TTC549 (cell line): ENCODE results near the gene PSTPIP1.

Experiments
- FAIRE-seq: peaks from 2 replicates; lab custom pipeline; 2012; peaks lifted over from hg19 to GRCh38; lab: Jason Lieb, UNC

PSTPIP1 gene

DNA sequence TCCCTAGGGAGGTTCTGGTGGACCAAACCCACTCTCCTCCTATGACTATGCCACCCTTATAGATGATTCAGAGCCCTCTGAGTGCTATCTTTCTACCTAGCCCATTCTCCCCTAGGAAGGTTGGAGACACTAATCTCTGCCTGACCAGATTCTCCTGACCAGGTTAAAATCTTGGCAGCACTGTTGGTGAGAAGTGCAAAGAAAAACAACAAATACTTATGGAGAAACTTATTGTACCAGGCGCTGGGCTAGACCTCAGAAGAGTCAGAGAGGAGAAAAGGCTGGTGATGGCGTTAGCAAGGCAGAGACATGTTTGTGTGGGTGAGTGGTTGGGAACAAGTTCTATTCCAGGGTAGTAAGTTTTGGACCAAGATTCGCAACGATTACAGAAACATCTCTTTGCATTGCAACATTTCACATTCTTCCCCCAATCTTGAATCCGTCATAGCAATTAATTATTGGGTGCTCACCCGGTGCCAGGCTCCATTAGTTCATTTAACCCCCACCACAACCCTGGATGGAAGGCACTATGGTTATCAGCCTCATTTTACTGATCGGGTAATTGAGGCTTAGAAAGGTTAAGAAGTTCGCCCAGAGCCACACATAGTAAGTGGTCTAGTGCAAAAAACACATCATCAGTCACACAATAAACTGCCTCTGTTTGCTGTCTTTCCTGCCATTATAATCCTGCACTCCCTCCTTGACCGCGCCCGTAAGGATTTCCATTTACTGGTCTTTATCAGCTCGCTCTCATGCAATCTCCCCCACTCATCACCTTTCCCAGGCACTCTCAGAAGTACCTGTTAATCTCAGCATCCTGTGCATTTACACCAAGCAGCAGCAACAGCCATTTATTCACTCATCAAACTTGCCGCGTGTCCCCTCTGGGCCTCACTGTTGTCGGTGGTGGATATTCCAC, 76.6 kb downstream of the PSTPIP1 start:
- FAIRE-seq = no peak

DNA sequence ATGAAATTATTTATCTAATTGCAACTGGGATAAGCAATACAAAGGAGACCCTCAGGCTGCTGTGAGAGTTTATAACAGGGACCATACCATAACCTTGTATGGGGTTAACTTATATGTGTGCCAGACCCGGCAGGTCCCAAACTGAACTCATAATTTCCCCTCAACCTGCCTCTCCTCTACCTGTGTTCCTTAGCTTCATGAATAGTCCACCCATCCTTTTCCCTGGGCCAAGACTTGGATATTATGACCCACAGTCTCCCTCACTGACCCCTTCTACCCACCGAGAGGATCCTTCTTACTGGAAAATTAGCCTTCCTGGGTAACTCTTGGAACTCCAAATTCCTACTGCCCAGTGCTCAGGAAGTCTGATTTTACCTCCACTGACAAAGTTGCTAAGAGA, 79.4 kb downstream of the PSTPIP1 start:
- FAIRE-seq = no peak

DNA sequence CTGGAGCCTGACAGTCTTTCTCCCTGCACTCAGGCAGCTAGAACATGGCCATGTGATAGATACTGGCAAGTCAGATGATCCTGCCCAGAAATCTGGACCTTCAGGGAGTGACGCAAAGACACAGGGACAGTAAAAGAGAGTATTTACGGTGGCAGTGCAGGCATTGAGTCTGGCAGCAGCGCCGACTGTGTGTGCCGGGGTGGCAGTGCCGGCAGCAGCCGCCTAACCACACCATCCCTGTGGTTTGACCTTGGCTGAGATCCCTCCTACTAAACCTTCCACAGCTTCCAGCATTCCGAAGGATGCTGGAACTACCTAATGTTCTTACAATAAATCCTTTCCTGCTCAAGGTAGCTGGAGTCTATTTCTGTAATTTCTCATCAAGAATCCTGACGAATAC, 80.6 kb downstream of the PSTPIP1 start:
- FAIRE-seq = no peak

DNA sequence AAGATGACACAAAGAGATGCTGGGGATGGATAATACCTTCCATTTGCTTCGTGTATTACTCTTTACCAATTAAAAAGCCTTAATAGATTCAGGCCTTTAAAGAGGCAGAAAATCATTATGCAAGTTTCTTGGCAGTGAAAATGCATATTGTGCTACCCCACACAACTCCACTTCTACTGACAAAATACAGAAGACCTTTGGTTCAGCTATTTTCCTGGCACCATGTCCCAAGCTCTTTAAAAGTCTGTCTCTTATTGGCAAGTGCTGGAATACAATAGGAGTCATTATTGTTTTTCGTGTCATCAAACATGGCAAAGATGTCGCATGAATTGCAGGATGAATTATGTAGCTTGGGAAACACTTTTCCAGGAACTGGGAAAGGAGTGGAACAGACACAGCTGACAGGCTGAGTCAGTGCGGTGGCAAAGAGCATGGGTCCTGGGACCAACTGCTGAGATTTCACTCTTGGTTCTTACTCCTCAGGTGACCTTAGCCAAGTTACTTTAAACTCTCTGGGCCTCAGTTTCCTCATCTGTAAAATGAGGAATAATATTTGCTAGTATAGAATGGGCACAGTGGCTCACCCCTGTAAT, 81.5 kb downstream of the PSTPIP1 start:
- no peak for FAIRE-seq

DNA sequence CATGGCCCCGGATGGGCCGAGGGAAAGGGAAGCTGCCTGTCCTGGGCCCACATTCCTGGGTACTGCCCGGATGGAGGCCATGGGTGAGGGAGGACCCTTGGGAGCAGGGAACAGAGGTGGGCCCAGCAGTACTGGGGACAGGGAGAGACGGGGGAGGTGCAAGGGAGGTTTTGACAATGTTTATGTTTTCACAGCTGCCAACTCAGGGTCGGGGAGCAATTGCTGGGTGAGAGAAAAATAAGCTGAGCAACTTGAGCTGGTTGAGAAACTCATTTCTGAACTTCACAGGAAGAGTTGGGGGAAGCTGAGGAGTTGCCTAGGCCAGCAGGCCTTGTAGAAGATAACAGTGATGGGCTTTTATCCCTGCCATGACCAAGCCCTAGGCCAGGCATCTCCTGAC, 87.0 kb downstream of the PSTPIP1 start:
- FAIRE-seq = no peak

DNA sequence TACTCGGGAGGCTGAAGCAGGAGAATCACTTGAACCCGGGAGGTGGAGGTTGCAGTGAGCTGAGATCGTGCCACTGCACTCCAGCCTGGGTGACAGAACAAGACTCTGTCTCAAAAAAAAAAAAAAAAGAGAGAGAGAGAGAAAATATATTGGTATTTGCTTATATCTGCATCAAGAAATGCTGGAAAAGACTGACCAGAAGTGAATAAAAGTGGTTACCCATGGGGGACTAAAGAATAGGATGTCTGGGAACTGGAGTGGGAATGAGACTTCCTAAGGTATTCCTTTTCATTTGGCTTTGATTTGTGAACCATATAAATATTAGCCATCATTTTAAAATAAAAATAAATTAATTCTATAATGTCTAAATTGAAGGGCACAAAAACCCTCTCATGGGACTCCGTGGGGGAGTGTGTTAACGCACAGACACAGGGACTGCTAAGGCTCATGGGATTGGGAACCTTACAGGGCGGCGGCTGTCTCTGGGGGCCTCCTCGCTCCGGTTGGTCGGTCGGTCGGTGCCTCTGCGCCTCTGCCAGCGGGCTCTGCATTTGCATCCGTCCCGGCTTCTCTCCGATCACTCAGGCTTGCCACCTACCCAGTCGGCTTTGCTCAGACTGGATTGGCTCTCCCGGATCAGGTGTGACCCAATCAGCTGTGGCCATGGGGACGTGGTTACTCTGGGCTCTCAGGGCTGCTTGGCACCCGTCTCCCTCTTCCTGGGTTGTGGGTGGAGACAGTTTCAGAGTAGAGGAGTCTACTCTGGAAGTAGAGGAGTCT, 88.6 kb downstream of the PSTPIP1 start:
- FAIRE-seq = no peak

DNA sequence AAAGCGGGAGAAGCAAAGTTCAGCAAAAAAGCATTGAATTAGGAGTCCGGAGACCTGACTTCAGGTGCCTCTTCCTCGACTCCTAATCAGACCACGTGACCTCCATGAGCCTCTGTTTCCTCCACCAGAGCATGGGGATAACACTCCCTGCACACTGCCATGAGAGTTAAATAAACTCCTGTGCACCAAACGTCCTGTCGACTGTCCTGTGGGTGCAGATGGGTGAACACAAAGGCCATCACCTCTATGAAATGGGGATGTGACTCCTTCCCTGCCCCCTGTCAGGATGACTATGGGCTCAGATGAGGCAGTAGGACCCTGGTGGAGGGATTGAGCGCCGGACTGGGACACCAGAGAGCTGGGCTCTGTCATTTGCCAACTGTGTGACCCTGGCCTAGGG, 89.5 kb downstream of the PSTPIP1 start:
- FAIRE-seq = no peak

DNA sequence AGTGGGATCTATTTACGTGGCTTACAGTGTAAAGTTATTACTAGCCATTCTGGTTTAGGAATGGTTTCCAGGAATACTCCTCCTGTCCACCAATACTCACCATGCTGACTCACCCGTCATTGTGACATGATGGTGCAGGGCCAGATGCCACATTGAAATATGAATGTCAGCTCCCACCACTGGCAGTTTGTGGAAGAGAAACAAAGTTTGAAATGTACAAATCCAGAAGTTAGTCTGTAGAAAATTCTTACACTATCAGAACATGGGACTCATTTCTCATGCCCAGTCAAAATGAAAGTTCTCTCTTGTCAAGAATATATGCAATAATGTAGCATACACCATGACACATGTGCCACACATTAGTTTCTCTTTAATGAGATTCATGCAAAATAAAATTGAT, 90.4 kb downstream of the PSTPIP1 start:
- no peak for FAIRE-seq
